IMR-90 (cell line): ENCODE measurements around the gene ARHGAP18. TPM values are rescaled to one million over a fixed set of nuclear protein-coding genes. Genes with fewer than 3 reads are reported as not detected.

Experiments used
- ATAC-seq: fragments of 200-7000 bp; cut with Tn5 transposase; 2 replicates; pipeline ENCODE4 v1.9.1; 2020; ENCODE audit warnings: low read depth, mild to moderate bottlenecking, moderate library complexity
- BruUV-seq: library from RNA; stranded (reverse); fragments of 400-500 nt; replicated peaks from 2 replicates; lab custom pipeline; 2021; lab: Mats Ljungman, UMichigan
- CTCF ChIA-PET: fragments of 300-600 bp; formaldehyde crosslinking; extraction: SDS; loops from one replicate; lab custom pipeline; 2021; ENCODE audit warnings: antibody characterized with exemption; lab: Yijun Ruan, JAX
- POLR2A ChIA-PET: fragments of 300-600 bp; sonication (Branson Sonifier 250); formaldehyde crosslinking; loops from one replicate; lab custom pipeline; 2022; ENCODE audit warnings: antibody characterized with exemption; ENCODE audit not compliant: unreplicated experiment; lab: Charles Lee
- DNase-seq: peaks from one replicate; pipeline ENCODE4 v3.0.0; 2013
- H2AFZ ChIP-seq: replicated peaks from 2 replicates; pipeline ENCODE3; 2013; ENCODE audit warnings: low read length, mild to moderate bottlenecking; ENCODE audit not compliant: poor library complexity
- H2AK5ac ChIP-seq: 2 replicates; pipeline ENCODE4 v1.6.1; 2013; ENCODE audit warnings: low read depth, low read length, inconsistent platforms
- H2AK9ac ChIP-seq: replicated peaks from 2 replicates; pipeline ENCODE3; 2013; ENCODE audit warnings: mild to moderate bottlenecking, low read depth, low read length, moderate library complexity; ENCODE audit not compliant: poor library complexity
- H2BK120ac ChIP-seq: 2 replicates; pipeline ENCODE4 v1.6.1; 2013; ENCODE audit warnings: low read depth, low read length, inconsistent platforms
- H2BK15ac ChIP-seq: 3 replicates; pipeline ENCODE4 v1.6.1; 2013; ENCODE audit warnings: low read depth, low read length, inconsistent platforms
- H2BK20ac ChIP-seq: 2 replicates; pipeline ENCODE4 v1.6.1; 2013; ENCODE audit warnings: low read depth, mild to moderate bottlenecking, inconsistent platforms, low read length, moderate library complexity
- H2BK5ac ChIP-seq: 2 replicates; pipeline ENCODE4 v1.6.1; 2013; ENCODE audit warnings: mild to moderate bottlenecking, low read depth, low read length, inconsistent platforms; ENCODE audit not compliant: poor library complexity, severe bottlenecking
- H3K14ac ChIP-seq: replicated peaks from 2 replicates; pipeline ENCODE4 v1.6.1; 2013; ENCODE audit warnings: low read depth, low read length, inconsistent platforms
- H3K18ac ChIP-seq: 2 replicates; pipeline ENCODE4 v1.6.1; 2013; ENCODE audit warnings: low read depth, low read length, control low read depth
- H3K23ac ChIP-seq: 2 replicates; pipeline ENCODE4 v1.6.1; 2013; ENCODE audit warnings: low read depth, low read length, inconsistent platforms
- H3K27ac ChIP-seq: 2 replicates; pipeline ENCODE4 v1.5.1; 2013; ENCODE audit warnings: mild to moderate bottlenecking, control low read depth, low read length; ENCODE audit not compliant: insufficient read depth
- H3K27me3 ChIP-seq: 2 replicates; pipeline ENCODE4 v1.6.1; 2013; ENCODE audit warnings: low read length; ENCODE audit not compliant: control insufficient read depth, insufficient read depth
- H3K36me3 ChIP-seq: 2 replicates; pipeline ENCODE4 v1.6.1; 2013; ENCODE audit warnings: low read length, mixed read lengths; ENCODE audit not compliant: control insufficient read depth, insufficient read depth
- H3K4ac ChIP-seq: 2 replicates; pipeline ENCODE4 v1.6.1; 2013; ENCODE audit warnings: low read depth, low read length, inconsistent platforms
- H3K4me1 ChIP-seq: 2 replicates; pipeline ENCODE4 v1.6.1; 2013; ENCODE audit warnings: low read length, mixed read lengths; ENCODE audit not compliant: control insufficient read depth, insufficient read depth
- H3K4me2 ChIP-seq: 2 replicates; pipeline ENCODE4 v1.6.1; 2013; ENCODE audit warnings: low read depth, mild to moderate bottlenecking, control low read depth, low read length, moderate library complexity
- H3K4me3 ChIP-seq: 2 replicates; pipeline ENCODE4 v1.5.1; 2013; ENCODE audit warnings: low read depth, mild to moderate bottlenecking, control low read depth, low read length, moderate library complexity; ENCODE audit not compliant: insufficient read depth
- H3K56ac ChIP-seq: 2 replicates; pipeline ENCODE4 v1.6.1; 2013; ENCODE audit warnings: low read length, inconsistent platforms; ENCODE audit not compliant: insufficient read depth; ENCODE audit errors: extremely low read depth
- H3K79me1 ChIP-seq, 2 experiments: 2 replicates each; pipeline ENCODE4 v1.6.1; 2013; ENCODE audit warnings: low read length in 2 of 2, inconsistent platforms in 1 of 2, low read depth in 1 of 2
- H3K9ac ChIP-seq: 2 replicates; pipeline ENCODE4 v1.6.1; 2013; ENCODE audit warnings: low read depth, low read length, control low read depth
- H3K9me1 ChIP-seq: 2 replicates; pipeline ENCODE4 v1.6.1; 2013; ENCODE audit warnings: low read length, inconsistent platforms; ENCODE audit not compliant: insufficient read depth
- H3K9me3 ChIP-seq: 2 replicates; pipeline ENCODE4 v1.6.1; 2013; ENCODE audit warnings: low read length; ENCODE audit not compliant: control insufficient read depth, insufficient read depth
- H4K20me1 ChIP-seq: 2 replicates; pipeline ENCODE4 v1.6.1; 2013; ENCODE audit warnings: low read length, inconsistent platforms; ENCODE audit not compliant: insufficient read depth
- H4K5ac ChIP-seq: 2 replicates; pipeline ENCODE4 v1.6.1; 2013; ENCODE audit warnings: mild to moderate bottlenecking, low read depth, low read length, control low read depth
- H4K8ac ChIP-seq, 2 experiments: 2 replicates each; pipeline ENCODE4 v1.6.1; 2013; ENCODE audit warnings: low read depth in 2 of 2, low read length in 2 of 2, control low read depth in 1 of 2, inconsistent platforms in 1 of 2
- H4K91ac ChIP-seq: 2 replicates; pipeline ENCODE4 v1.6.1; 2013; ENCODE audit warnings: low read depth, low read length, inconsistent platforms; ENCODE audit not compliant: insufficient read depth
- CEBPB ChIP-seq: IDR thresholded peaks from 2 replicates; pipeline ENCODE4 v1.6.1; 2012; ENCODE audit warnings: low read depth, low read length, improper control_type of control experiment
- CHD1 ChIP-seq: IDR thresholded peaks from 2 replicates; pipeline ENCODE4 v1.6.1; 2012; ENCODE audit warnings: low read depth, low read length, improper control_type of control experiment
- ELK1 ChIP-seq: fragments of 150-350 bp; IDR thresholded peaks from 2 replicates; pipeline ENCODE4 v1.6.1; 2016; ENCODE audit warnings: low read depth, mild to moderate bottlenecking, low read length, moderate library complexity, borderline replicate concordance
- MXI1 ChIP-seq: IDR thresholded peaks from 2 replicates; pipeline ENCODE4 v1.6.1; 2012; ENCODE audit warnings: low read depth, mild to moderate bottlenecking, low read length, moderate library complexity, borderline replicate concordance
- POLR2A ChIP-seq: IDR thresholded peaks from 2 replicates; pipeline ENCODE4 v1.6.1; 2012; ENCODE audit warnings: mild to moderate bottlenecking, low read depth, low read length
- RAD21 ChIP-seq: IDR thresholded peaks from 2 replicates; pipeline ENCODE4 v1.6.1; 2012; ENCODE audit warnings: low read length, improper control_type of control experiment
- USF2 ChIP-seq: fragments of 150-350 bp; IDR thresholded peaks from 2 replicates; pipeline ENCODE4 v1.6.1; 2017; ENCODE audit warnings: mild to moderate bottlenecking, antibody characterized with exemption, low read length, low read depth
- WGBS, 2 experiments: methylation state at CpG; one replicate each; pipeline versions ENCODE4 v1.1.5 to v1.1.7; 2013; ENCODE audit warnings: missing lambda C conversion rate in 2 of 2; ENCODE audit not compliant: insufficient read length in 1 of 2; ENCODE audit errors: extremely low coverage in 2 of 2; 5-methylcytosine and 5-hydroxymethylcytosine counted together
- dilution Hi-C: fragments of 300-500 bp; cut with HindIII; formaldehyde crosslinking; loops from one replicate; pipeline ENCODE4 v1.14.3; 2018; ENCODE audit warnings: low sequenced_read_pairs; ENCODE audit not compliant: unreplicated experiment
- in situ Hi-C: fragments of 300-500 bp; cut with MboI; formaldehyde crosslinking; loops from 3 replicates; pipeline ENCODE4 v1.14.3; 2019; ENCODE audit warnings: low sequenced_read_pairs, inconsistent platforms, mixed read lengths
- intact Hi-C: fragments of 100-400 bp; cut with micrococcal nuclease; formaldehyde crosslinking; loops from 2 replicates; pipeline ENCODE4 v1.10.0; 2022
- polyA plus RNA-seq, 3 experiments: library from polyadenylated mRNA; depleted of rRNA; stranded (reverse); fragments of >200 nt; gene quantifications; 2 replicates each; pipeline ENCODE4 v1.2.3, GENCODE V29; 2012; ENCODE audit warnings: low replicate concordance in 1 of 3
- total RNA-seq: library from RNA; depleted of rRNA; stranded (reverse); fragments of >200 nt; gene quantifications from 2 replicates; pipeline ENCODE4 v1.2.3, GENCODE V29; 2012
- TF ChIP-seq, protein P1 (sequence below): conservative IDR thresholded peaks from 2 replicates; pipeline ENCODE4 v1.5.1; 2012; ENCODE audit warnings: mild to moderate bottlenecking, low read depth, low read length, improper control_type of control experiment

Gene ARHGAP18
- total and polyA plus RNA-seq, 2 of the 4 experiments (the other 2 are of a cell fraction) = 6.2 to 17.0 TPM

- Histone ChIP-seq H3K79me1 (peaks cover 6 to 38% of the 10 kb centered on the region in 2 experiments; a peak in 3 of 4 replicates), H3K4ac (peak overlapping the region; percentile 76), H2BK15ac (peak overlapping the region; percentile 94; the same call in 1 of the 3 replicates), H2AK5ac (peak overlapping the region; percentile 80; the same call in 1 of the 2 replicates), H3K56ac (peak overlapping the region; percentile 51; the same call in 1 of the 2 replicates), H3K14ac (peak overlapping the region; percentile 87), H2AFZ (no peak overlapping the region), H3K18ac (peak overlapping the region; percentile 81; the same call in 1 of the 2 replicates), H4K91ac (peak overlapping the region; percentile 41; the same call in 1 of the 2 replicates), H3K4me1 (peaks cover 21% of the 10 kb centered on the region), H3K27ac (no peak overlapping the region; the same call in 1 of the 2 replicates), H3K23ac (peak overlapping the region; percentile 77), H3K9me3 (no peaks in the 10 kb centered on the region), H2BK120ac (peak overlapping the region; percentile 88), H2BK5ac (peak overlapping the region; percentile 85), H3K4me3 (no peak overlapping the region), H2AK9ac (no peak overlapping the region), H2BK20ac (peak overlapping the region; percentile 90; the same call in 1 of the 2 replicates), H4K20me1 (no peaks in the 10 kb centered on the region), H3K4me2 (peak overlapping the region; percentile 70), H3K9ac (no peak overlapping the region), H3K9me1 (0 out of 2 replicates have a peak, but pooled peaks cover 4% of the 10 kb centered on the region), H4K5ac (no peak overlapping the region), H3K36me3 (no peaks in the 10 kb centered on the region), H4K8ac (peak overlapping the region; percentile 24 to 51; a peak in 3 of 4 replicates), H3K27me3 (no peaks in the 10 kb centered on the region)
- TF ChIP-seq USF2 (no peak), MXI1 (no peak), ELK1 (no peak), RAD21 (no peak), CHD1 (no peak), CEBPB (peak; percentile 57; the same call in 1 of the 2 replicates), POLR2A (no peak)
- TF ChIP-seq, protein P1, sequence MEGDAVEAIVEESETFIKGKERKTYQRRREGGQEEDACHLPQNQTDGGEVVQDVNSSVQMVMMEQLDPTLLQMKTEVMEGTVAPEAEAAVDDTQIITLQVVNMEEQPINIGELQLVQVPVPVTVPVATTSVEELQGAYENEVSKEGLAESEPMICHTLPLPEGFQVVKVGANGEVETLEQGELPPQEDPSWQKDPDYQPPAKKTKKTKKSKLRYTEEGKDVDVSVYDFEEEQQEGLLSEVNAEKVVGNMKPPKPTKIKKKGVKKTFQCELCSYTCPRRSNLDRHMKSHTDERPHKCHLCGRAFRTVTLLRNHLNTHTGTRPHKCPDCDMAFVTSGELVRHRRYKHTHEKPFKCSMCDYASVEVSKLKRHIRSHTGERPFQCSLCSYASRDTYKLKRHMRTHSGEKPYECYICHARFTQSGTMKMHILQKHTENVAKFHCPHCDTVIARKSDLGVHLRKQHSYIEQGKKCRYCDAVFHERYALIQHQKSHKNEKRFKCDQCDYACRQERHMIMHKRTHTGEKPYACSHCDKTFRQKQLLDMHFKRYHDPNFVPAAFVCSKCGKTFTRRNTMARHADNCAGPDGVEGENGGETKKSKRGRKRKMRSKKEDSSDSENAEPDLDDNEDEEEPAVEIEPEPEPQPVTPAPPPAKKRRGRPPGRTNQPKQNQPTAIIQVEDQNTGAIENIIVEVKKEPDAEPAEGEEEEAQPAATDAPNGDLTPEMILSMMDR = no peak
- in situ Hi-C loops = no loop called here
- intact Hi-C loops = no loop called here
- peak; percentile 90 for DNase-seq
- POLR2A ChIA-PET = no interaction called here
- peak; percentile 84 for ATAC-seq
- no CpG with 5 or more reads among the region's 8 CpGs for WGBS, 2 experiments
- no TSS peak for BruUV-seq
- dilution Hi-C loops = no loop called here
- CTCF ChIA-PET = no interaction called here
Observed at GRCh38 chr6:129638055-129638684, 71.8 kb downstream of the ARHGAP18 start.
